Measurements from ENCODE around the gene MSX2. TPM values are rescaled to one million over a fixed set of nuclear protein-coding genes. Genes with fewer than 3 reads are reported as not detected.

The MSX2 gene
- total RNA-seq, 2 donors from 2014 or later = 0.17 to 0.88 TPM

GRCh38 chr5:174687503-174687902 lies 36.9 kb upstream of the MSX2 start:
- H3K36me3 ChIP-seq = no peaks in the 10 kb centered on the region
- H3K27ac ChIP-seq = no peak overlapping the region
- intact Hi-C loops (cut with DNase I) = no loop called here
- H3K9ac ChIP-seq (ENCODE audit: low read depth in 2 of 2, low read length in 2 of 2) = no peak overlapping the region
- TF ChIP-seq, protein P1, sequence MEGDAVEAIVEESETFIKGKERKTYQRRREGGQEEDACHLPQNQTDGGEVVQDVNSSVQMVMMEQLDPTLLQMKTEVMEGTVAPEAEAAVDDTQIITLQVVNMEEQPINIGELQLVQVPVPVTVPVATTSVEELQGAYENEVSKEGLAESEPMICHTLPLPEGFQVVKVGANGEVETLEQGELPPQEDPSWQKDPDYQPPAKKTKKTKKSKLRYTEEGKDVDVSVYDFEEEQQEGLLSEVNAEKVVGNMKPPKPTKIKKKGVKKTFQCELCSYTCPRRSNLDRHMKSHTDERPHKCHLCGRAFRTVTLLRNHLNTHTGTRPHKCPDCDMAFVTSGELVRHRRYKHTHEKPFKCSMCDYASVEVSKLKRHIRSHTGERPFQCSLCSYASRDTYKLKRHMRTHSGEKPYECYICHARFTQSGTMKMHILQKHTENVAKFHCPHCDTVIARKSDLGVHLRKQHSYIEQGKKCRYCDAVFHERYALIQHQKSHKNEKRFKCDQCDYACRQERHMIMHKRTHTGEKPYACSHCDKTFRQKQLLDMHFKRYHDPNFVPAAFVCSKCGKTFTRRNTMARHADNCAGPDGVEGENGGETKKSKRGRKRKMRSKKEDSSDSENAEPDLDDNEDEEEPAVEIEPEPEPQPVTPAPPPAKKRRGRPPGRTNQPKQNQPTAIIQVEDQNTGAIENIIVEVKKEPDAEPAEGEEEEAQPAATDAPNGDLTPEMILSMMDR (IDR thresholded peaks at IDR 0.05) = no peak
- H3K9me3 ChIP-seq = no peaks in the 10 kb centered on the region
- H3K27me3 ChIP-seq = peaks cover 7% of the 10 kb centered on the region
- H3K4me1 ChIP-seq = no peaks in the 10 kb centered on the region
- no peak for DNase-seq
- H3K4me3 ChIP-seq = no peak overlapping the region

GRCh38 chr5:174688441-174689354 lies 35.7 kb upstream of the MSX2 start:
- DNase-seq = no peak
- Histone ChIP-seq H3K9me3 (no peaks in the 10 kb centered on the region), H3K4me3 (no peak overlapping the region), H3K4me1 (no peaks in the 10 kb centered on the region), H3K27ac (no peak overlapping the region), H3K36me3 (no peaks in the 10 kb centered on the region), H3K27me3 (peaks cover 7% of the 10 kb centered on the region), H3K9ac (ENCODE audit: low read depth in 2 of 2, low read length in 2 of 2) (no peak overlapping the region)
- intact Hi-C loops (cut with DNase I) = no loop called here
- TF ChIP-seq, protein P1 (IDR thresholded peaks at IDR 0.05) = no peak

- intact Hi-C loops (cut with DNase I) = no loop called here
- Histone ChIP-seq H3K9me3 (no peaks in the 10 kb centered on the region), H3K27me3 (peaks cover 7% of the 10 kb centered on the region), H3K36me3 (no peaks in the 10 kb centered on the region), H3K27ac (no peak overlapping the region), H3K9ac (ENCODE audit: low read depth in 2 of 2, low read length in 2 of 2) (no peak overlapping the region), H3K4me1 (no peaks in the 10 kb centered on the region), H3K4me3 (no peak overlapping the region)
- TF ChIP-seq, protein P1 (IDR thresholded peaks at IDR 0.05) = no peak
- DNase-seq = no peak
Observed at GRCh38 chr5:174690271-174690670, 34.1 kb upstream of the MSX2 start.

- intact Hi-C loops (cut with DNase I) = no loop called here
- H3K9me3 ChIP-seq = no peaks in the 10 kb centered on the region
- no peak overlapping the region for H3K27ac ChIP-seq
- H3K4me3 ChIP-seq = no peak overlapping the region
- DNase-seq = no peak
- H3K9ac ChIP-seq (ENCODE audit: low read depth in 2 of 2, low read length in 2 of 2) = no peak overlapping the region
- TF ChIP-seq, protein P1 (IDR thresholded peaks at IDR 0.05) = no peak
- no peaks in the 10 kb centered on the region for H3K4me1 ChIP-seq
- peaks cover 7% of the 10 kb centered on the region for H3K27me3 ChIP-seq
- H3K36me3 ChIP-seq = no peaks in the 10 kb centered on the region
Observed at GRCh38 chr5:174692381-174692780, 32.0 kb upstream of the MSX2 start.

- Histone ChIP-seq H3K36me3 (no peaks in the 10 kb centered on the region), H3K9ac (ENCODE audit: low read depth in 2 of 2, low read length in 2 of 2) (no peak overlapping the region), H3K27ac (no peak overlapping the region), H3K4me1 (no peaks in the 10 kb centered on the region), H3K4me3 (no peak overlapping the region), H3K9me3 (no peaks in the 10 kb centered on the region), H3K27me3 (peaks cover 7% of the 10 kb centered on the region)
- DNase-seq = peak; percentile 19
- TF ChIP-seq, protein P1 (IDR thresholded peaks at IDR 0.05) = no peak
- intact Hi-C loops (cut with DNase I) = no loop called here
Observed at GRCh38 chr5:174692982-174693422, 31.4 kb upstream of the MSX2 start.

Measured in colonic mucosa (tissue), 4 donors.